GM12874 (cell line): ENCODE data around the gene UGT1A9.

Experiments
- TF ChIP-seq, protein P1 (sequence below): IDR thresholded peaks from 2 replicates; pipeline ENCODE4 v1.5.1; 2011; ENCODE audit warnings: low read depth, mild to moderate bottlenecking, control low read depth, low read length, moderate library complexity; ENCODE audit not compliant: insufficient read depth

The UGT1A9 gene

DNA sequence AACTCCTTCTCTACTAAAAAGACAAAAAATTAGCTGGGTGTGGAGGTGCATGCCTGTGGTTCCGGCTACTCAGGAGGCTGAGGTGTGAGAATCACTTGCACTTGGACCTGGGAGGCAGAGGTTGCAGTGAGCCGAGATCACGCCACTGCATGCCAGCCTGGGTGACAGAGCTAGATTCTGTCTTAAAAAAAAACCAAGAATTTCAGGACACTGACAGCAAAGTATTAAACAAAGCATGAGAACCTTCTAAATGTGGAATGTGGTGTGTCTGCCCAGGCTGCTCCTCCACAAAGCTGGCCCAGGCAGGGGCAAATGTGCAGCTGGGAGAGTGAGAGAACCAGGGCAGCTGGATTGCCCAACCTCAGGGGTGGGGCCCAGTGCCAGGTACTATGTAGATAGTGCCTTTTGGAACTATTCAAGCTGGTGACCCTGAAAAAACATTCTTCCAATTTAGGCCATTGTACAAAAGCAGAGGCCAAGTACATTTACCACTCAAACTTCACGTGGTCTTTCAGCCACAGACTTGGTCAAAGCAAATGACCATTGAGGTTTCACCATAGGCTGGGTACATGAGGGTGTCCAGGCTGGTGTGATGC is 34.3 kb downstream of the UGT1A9 start:
- TF ChIP-seq, protein P1, sequence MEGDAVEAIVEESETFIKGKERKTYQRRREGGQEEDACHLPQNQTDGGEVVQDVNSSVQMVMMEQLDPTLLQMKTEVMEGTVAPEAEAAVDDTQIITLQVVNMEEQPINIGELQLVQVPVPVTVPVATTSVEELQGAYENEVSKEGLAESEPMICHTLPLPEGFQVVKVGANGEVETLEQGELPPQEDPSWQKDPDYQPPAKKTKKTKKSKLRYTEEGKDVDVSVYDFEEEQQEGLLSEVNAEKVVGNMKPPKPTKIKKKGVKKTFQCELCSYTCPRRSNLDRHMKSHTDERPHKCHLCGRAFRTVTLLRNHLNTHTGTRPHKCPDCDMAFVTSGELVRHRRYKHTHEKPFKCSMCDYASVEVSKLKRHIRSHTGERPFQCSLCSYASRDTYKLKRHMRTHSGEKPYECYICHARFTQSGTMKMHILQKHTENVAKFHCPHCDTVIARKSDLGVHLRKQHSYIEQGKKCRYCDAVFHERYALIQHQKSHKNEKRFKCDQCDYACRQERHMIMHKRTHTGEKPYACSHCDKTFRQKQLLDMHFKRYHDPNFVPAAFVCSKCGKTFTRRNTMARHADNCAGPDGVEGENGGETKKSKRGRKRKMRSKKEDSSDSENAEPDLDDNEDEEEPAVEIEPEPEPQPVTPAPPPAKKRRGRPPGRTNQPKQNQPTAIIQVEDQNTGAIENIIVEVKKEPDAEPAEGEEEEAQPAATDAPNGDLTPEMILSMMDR = no peak

DNA sequence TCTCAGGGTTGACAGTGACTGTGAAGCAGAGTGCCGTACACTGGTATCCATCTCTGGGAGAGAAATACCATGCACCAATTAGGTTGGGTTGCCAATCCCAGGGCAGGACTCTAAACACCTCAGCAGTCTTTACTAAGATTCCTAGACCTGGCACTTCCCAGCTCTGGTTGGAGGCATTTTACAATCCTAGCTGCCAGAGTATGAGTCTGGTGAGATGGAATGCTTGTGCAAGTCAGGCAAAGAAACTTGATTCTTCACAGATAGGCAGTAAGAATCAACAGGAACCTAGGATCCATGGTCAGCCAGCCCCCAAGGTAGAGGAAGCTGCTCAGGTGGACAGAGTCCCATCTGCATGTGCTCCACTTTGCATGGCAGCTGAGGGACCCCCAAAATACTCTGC is 35.0 kb downstream of the UGT1A9 start:
- TF ChIP-seq, protein P1 = no peak

DNA sequence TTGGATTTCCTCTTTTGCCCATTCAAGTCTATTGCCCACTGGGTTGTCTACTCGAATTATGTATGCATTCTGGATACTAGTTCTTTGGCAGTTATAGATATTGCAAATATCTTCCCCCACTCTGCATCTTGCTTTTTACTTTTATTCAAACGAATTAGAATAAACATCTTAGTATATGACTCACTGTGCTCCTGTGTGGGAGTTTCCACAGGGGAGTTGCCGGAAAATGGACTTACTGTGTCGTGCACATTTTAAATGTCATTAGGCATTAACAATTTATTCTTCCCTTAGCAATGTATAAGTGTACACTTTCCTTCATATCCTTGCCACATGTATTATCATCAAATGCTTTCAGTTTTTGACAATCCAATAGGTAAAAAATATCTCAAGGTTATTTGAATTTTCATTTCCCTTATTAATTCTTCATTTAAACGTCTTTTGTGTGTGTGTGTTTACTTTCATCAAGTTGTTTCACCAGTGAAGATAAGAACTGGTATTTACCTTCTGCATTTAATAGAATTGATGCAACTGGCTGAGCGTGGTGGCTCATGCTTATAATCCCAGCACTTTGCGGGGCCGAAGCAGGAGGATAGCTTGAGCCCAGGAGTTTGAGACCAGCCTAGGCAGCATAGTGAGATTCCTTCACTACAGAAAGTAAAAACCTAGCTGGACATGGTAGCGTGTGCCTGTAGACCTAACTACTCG is 36.4 kb downstream of the UGT1A9 start:
- TF ChIP-seq, protein P1 = no peak

DNA sequence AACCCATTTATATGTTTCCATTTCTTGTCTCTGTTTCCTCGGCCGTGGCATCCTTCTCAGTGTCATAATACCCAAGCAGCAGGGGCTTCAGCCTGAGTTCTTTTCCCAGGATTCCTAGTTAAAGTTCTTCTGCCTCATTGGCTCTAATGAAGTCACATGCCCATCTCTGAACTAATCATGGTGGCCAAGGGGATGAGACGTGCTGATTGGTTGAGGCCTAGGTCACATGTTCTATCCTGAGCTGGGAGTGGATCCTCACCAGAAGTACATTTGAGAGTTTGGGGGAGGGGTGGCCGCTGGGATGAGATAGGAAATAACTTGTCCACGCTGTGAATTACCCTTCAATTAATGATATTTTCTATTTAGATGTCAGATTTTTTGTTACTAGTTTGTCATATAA is 37.2 kb downstream of the UGT1A9 start:
- TF ChIP-seq, protein P1 = no peak

DNA sequence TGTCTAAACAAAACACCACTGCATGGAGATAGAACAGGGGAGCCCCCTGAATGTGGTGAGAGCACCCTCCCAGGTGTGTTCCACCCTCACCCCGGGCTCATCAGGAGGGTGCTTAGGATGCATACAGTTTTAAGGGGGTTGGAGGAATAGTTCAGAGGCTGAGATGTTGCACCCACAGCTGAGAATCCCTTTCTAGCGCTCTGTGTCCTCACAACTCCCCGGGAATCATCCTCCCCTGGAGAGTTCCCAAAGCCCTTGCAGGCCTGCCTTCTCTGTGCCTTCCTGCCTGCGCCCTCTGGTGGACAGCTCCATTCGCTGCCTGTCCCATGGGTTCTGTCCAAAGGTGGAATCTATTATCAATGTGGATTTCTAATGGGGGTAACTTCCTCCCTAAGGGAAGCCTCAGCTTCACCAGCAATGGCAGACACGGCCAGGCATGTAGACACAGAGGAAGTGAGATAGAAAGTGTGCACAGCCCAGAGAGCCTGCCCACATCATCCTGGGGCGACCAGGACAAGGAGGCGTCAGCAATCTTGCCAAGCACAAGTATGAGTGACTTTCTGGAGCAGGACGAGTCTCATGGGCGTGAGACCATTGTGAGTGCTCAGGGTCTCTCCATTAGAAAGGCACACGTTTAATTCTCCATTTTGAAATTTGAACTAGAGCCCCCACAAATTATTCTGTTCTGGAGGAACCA is 39.8 kb downstream of the UGT1A9 start:
- TF ChIP-seq, protein P1 = peak; percentile 88

DNA sequence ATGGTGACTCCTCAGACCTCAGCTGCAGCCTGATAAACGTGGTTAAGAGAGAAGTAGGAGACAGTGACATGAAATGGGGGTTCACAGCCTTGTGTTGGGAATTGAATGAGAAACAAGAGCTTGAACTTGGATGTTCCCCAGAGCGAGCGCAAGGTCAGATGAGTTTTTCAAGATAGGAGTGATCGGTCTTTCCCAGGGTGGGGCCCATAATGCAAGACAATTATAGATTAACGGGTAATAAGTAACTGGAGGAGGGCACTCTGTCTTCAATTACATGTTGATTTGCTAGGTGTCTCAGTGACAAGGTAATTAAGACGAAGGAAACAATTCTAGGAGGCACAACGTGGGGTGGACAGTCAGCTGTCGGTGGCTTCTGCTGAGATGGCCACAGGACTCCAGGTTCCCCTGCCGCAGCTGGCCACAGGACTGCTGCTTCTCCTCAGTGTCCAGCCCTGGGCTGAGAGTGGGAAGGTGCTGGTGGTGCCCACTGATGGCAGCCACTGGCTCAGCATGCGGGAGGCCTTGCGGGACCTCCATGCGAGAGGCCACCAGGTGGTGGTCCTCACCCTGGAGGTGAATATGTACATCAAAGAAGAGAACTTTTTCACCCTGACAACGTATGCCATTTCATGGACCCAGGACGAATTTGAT is 41.0 kb downstream of the UGT1A9 start, which contains the start of gene UGT1A5:
Gene UGT1A5, plus strand, starts transcription at position 297 of the 651 bp plus-strand sequence. Its CDS starts 85 bp downstream, at position 382.
- TF ChIP-seq, protein P1 = no peak

DNA sequence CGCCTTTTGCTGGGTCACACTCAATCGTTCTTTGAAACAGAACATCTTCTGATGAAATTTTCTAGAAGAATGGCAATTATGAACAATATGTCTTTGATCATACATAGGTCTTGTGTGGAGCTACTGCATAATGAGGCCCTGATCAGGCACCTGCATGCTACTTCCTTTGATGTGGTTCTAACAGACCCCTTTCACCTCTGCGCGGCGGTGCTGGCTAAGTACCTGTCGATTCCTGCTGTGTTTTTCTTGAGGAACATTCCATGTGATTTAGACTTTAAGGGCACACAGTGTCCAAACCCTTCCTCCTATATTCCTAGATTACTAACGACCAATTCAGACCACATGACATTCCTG is 41.5 kb downstream of the UGT1A9 start:
- TF ChIP-seq, protein P1 = no peak
